SK-N-SH (cell line): ENCODE data around the gene PDE4D. TPM values are rescaled to one million over a fixed set of nuclear protein-coding genes. Genes with fewer than 3 reads are reported as not detected.

ENCODE experiments used
- CTCF ChIA-PET: fragments of 300-600, 350-600 bp; formaldehyde crosslinking; extraction: SDS; loops from one replicate; lab custom pipeline; 2021; lab: Yijun Ruan, JAX
- POLR2A ChIA-PET: fragments of 350-600 bp; sonication (Branson Sonifier 250); formaldehyde crosslinking; extraction: SDS; loops from one replicate; lab custom pipeline; 2020; ENCODE audit warnings: antibody characterized with exemption, inconsistent platforms; lab: Yijun Ruan, JAX
- DNase-seq: peaks from one replicate; pipeline ENCODE4 v3.0.0; 2012
- H2AFZ ChIP-seq: fragments of 200-600 bp; sonication (generic); 2 replicates; pipeline ENCODE4 v1.8.1; 2016; ENCODE audit warnings: antibody characterized with exemption, mild to moderate bottlenecking, low read depth
- H3F3A ChIP-seq: fragments of 200-600 bp; sonication (generic); replicated peaks from 2 replicates; pipeline ENCODE3; 2016; ENCODE audit warnings: antibody characterized with exemption, mild to moderate bottlenecking; ENCODE audit not compliant: insufficient read depth
- H3K27ac ChIP-seq, 2 experiments: fragments of 200-500 bp in 1 of 2; fragments of 200-600 bp in 1 of 2; sonication (Bioruptor generic) in 1 of 2; sonication (generic), shearing (Covaris generic) in 1 of 2; 2 replicates each; pipeline versions ENCODE4 v1.5.1 to v1.6.1; 2014 to 2016; ENCODE audit warnings: low read depth in 2 of 2, inconsistent platforms in 1 of 2, low read length in 1 of 2, mild to moderate bottlenecking in 1 of 2, mixed read lengths in 1 of 2
- H3K27me3 ChIP-seq: fragments of 200-600 bp; sonication (generic), shearing (Covaris generic); 2 replicates; pipeline ENCODE4 v1.6.1; 2016; ENCODE audit warnings: mixed run types; ENCODE audit not compliant: insufficient read depth
- H3K36me3 ChIP-seq, 2 experiments: fragments of 200-500 bp in 1 of 2; fragments of 200-600 bp in 1 of 2; sonication (Bioruptor generic) in 1 of 2; sonication (generic) in 1 of 2; replicated peaks in 1 of 2; 2 replicates each; pipeline versions ENCODE3 to v1.5.1; 2014 to 2016; ENCODE audit warnings: low read length in 1 of 2, mild to moderate bottlenecking in 1 of 2; ENCODE audit not compliant: insufficient read depth in 2 of 2, control insufficient read depth in 1 of 2
- H3K4me1 ChIP-seq, 2 experiments: fragments of 200-500 bp in 1 of 2; fragments of 200-600 bp in 1 of 2; sonication (Bioruptor generic) in 1 of 2; sonication (generic), shearing (Covaris generic) in 1 of 2; 2 replicates each; pipeline versions ENCODE4 v1.5.1 to v1.6.1; 2014 to 2016; ENCODE audit warnings: low read depth in 1 of 2, low read length in 1 of 2, mixed run types in 1 of 2; ENCODE audit not compliant: insufficient read depth in 2 of 2, control insufficient read depth in 1 of 2
- H3K4me2 ChIP-seq: fragments of 200-600 bp; sonication (generic), shearing (Covaris generic); 2 replicates; pipeline ENCODE4 v1.6.1; 2017; ENCODE audit warnings: mixed run types
- H3K4me3 ChIP-seq, 2 experiments: fragments of 200-500 bp in 1 of 2; fragments of 200-600 bp in 1 of 2; sonication (Bioruptor generic) in 1 of 2; sonication (generic), shearing (Covaris generic) in 1 of 2; 2 replicates each; pipeline versions ENCODE4 v1.5.1 to v1.8.1; 2014 to 2016; ENCODE audit warnings: low read depth in 2 of 2, inconsistent platforms in 1 of 2, low read length in 1 of 2, mild to moderate bottlenecking in 1 of 2, mixed read lengths in 1 of 2, moderate library complexity in 1 of 2
- H3K79me2 ChIP-seq: fragments of 200-600 bp; sonication (generic); 2 replicates; pipeline ENCODE4 v1.8.1; 2017; ENCODE audit warnings: mild to moderate bottlenecking; ENCODE audit not compliant: insufficient read depth
- H3K9ac ChIP-seq: fragments of 200-600 bp; sonication (generic); 2 replicates; pipeline ENCODE4 v1.6.1; 2017; ENCODE audit warnings: mixed run types
- H3K9me2 ChIP-seq: fragments of 200-600 bp; sonication (generic); 2 replicates; pipeline ENCODE4 v1.6.1; 2017; ENCODE audit warnings: mixed run types
- H3K9me3 ChIP-seq: fragments of 200-600 bp; sonication (generic); 2 replicates; pipeline ENCODE4 v1.6.1; 2017; ENCODE audit warnings: mixed run types, mild to moderate bottlenecking, moderate library complexity
- H4K20me1 ChIP-seq: fragments of 200-600 bp; sonication (generic); 2 replicates; pipeline ENCODE4 v1.6.1; 2017; ENCODE audit warnings: mild to moderate bottlenecking, mixed run types; ENCODE audit not compliant: insufficient read depth
- IRF3 ChIP-seq: fragments of 150-350 bp; IDR thresholded peaks from 2 replicates; pipeline ENCODE4 v1.6.1; 2016; ENCODE audit warnings: mild to moderate bottlenecking, low read depth, low read length
- JUND ChIP-seq: IDR thresholded peaks from 2 replicates; pipeline ENCODE4 v1.4.0; 2012
- NFIC ChIP-seq: IDR thresholded peaks from 2 replicates; pipeline ENCODE4 v1.4.0; 2012; ENCODE audit warnings: borderline replicate concordance
- POLR2AphosphoS5 ChIP-seq: IDR thresholded peaks from 2 replicates; pipeline ENCODE4 v1.6.1; 2012; ENCODE audit warnings: low read depth, low read length
- SIN3A ChIP-seq: IDR thresholded peaks from 2 replicates; pipeline ENCODE4 v1.6.1; 2012; ENCODE audit warnings: low read depth, mild to moderate bottlenecking, low read length, moderate library complexity, borderline replicate concordance
- TCF12 ChIP-seq: IDR thresholded peaks from 2 replicates; pipeline ENCODE4 v1.4.0; 2012
- YY1 ChIP-seq: IDR thresholded peaks from 2 replicates; pipeline ENCODE4 v1.4.0; 2012; ENCODE audit warnings: low read depth, mild to moderate bottlenecking
- ZBTB33 ChIP-seq: IDR thresholded peaks from 2 replicates; pipeline ENCODE4 v1.4.0; 2012; ENCODE audit warnings: low read depth, borderline replicate concordance
- WGBS: methylation state at CpG from one replicate; pipeline ENCODE4 v1.1.6; 2017; ENCODE audit warnings: low lambda C conversion rate; 5-methylcytosine and 5-hydroxymethylcytosine counted together
- polyA plus RNA-seq, 3 experiments: library from polyadenylated mRNA; depleted of rRNA; stranded (reverse); fragments of >200 nt; gene quantifications; 2 replicates each; pipeline ENCODE4 v1.2.3, GENCODE V29; 2012
- TF ChIP-seq, protein P1 (sequence below): IDR thresholded peaks from 2 replicates; pipeline ENCODE4; 2012

Gene PDE4D
- polyA plus RNA-seq, 1 of the 3 experiments (the other 2 are of a cell fraction), result 2.4 TPM

- no peak for DNase-seq
- H3K36me3 ChIP-seq, result no peaks in the 10 kb centered on the region
- no peak overlapping the region for H3K9ac ChIP-seq
- H3K4me3 ChIP-seq, result no peak overlapping the region; a peak in 1 of 4 replicates
- H3K9me3 ChIP-seq, result no peaks in the 10 kb centered on the region
- no peaks in the 10 kb centered on the region for H3K27me3 ChIP-seq
- peaks cover 3 to 17% of the 10 kb centered on the region in 2 experiments for H3K4me1 ChIP-seq
- peak overlapping the region; percentile 57 to 78 for H3K27ac ChIP-seq
- 29% methylated on average over 4 of the region's 4 CpGs for WGBS
- H3F3A ChIP-seq, result peaks cover 30% of the 10 kb centered on the region
- peak overlapping the region; percentile 4; the same call in 1 of the 2 replicates for H3K4me2 ChIP-seq
- H3K79me2 ChIP-seq, result no peaks in the 10 kb centered on the region
- TF ChIP-seq, protein P1, sequence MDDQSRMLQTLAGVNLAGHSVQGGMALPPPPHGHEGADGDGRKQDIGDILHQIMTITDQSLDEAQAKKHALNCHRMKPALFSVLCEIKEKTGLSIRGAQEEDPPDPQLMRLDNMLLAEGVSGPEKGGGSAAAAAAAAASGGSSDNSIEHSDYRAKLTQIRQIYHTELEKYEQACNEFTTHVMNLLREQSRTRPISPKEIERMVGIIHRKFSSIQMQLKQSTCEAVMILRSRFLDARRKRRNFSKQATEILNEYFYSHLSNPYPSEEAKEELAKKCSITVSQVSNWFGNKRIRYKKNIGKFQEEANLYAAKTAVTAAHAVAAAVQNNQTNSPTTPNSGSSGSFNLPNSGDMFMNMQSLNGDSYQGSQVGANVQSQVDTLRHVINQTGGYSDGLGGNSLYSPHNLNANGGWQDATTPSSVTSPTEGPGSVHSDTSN, result peak; percentile 45; the same call in 1 of the 2 replicates
- TF ChIP-seq NFIC, result 0 out of 2 replicates have a peak, but pooled peaks have one; percentile 30
- TF ChIP-seq YY1, result 0 out of 2 replicates have a peak, but pooled peaks have one; percentile 24
- TF ChIP-seq ZBTB33, result no peak
- TF ChIP-seq TCF12, result peak; percentile 55
- TF ChIP-seq POLR2AphosphoS5, result no peak
- TF ChIP-seq SIN3A, result no peak
- no peak for TF ChIP-seq JUND
- TF ChIP-seq, all 33 proteins: peak for 4
- H4K20me1 ChIP-seq, result no peaks in the 10 kb centered on the region
- ChIA-PET POLR2A (no interaction called here), CTCF (interaction anchor here (1.2 to 2.5 kb wide), 4 partner anchors 8 to 21 kb away, joined by 5 to 7 read pairs (median 6); no protein-coding TSS in a partner anchor)
- no peak overlapping the region; the same call in 1 of the 2 replicates for H2AFZ ChIP-seq
- H3K9me2 ChIP-seq, result no peaks in the 10 kb centered on the region
Measured at GRCh38 chr5:59831326-59832010, 62.1 kb downstream of the PDE4D start.

GRCh38 chr5:59830536-59831200 is 62.9 kb downstream of the PDE4D start:
- 49% methylated on average over 2 of the region's 2 CpGs for WGBS
- H3K4me3 ChIP-seq, result no peak overlapping the region
- TF ChIP-seq IRF3, result no peak
- TF ChIP-seq, all 33 proteins: peak for 0
- Histone ChIP-seq H2AFZ (no peak overlapping the region), H3K9me2 (no peaks in the 10 kb centered on the region), H3K4me1 (peaks cover 3 to 17% of the 10 kb centered on the region in 2 experiments), H3K9me3 (no peaks in the 10 kb centered on the region), H3F3A (peaks cover 25% of the 10 kb centered on the region), H3K79me2 (no peaks in the 10 kb centered on the region), H3K27ac (peak overlapping the region; percentile 57 to 78; a peak in 2 of 4 replicates), H3K36me3 (no peaks in the 10 kb centered on the region), H3K4me2 (no peak overlapping the region), H3K9ac (no peak overlapping the region), H4K20me1 (no peaks in the 10 kb centered on the region), H3K27me3 (no peaks in the 10 kb centered on the region)
- ChIA-PET POLR2A (no interaction called here), CTCF (interaction anchor here (1.0 to 2.5 kb wide), 5 partner anchors 8 to 21 kb away, joined by 3 to 7 read pairs (median 6); no protein-coding TSS in a partner anchor)
- no peak for DNase-seq
